ENCODE measurements around the gene TTC7B.

The TTC7B gene

DNA sequence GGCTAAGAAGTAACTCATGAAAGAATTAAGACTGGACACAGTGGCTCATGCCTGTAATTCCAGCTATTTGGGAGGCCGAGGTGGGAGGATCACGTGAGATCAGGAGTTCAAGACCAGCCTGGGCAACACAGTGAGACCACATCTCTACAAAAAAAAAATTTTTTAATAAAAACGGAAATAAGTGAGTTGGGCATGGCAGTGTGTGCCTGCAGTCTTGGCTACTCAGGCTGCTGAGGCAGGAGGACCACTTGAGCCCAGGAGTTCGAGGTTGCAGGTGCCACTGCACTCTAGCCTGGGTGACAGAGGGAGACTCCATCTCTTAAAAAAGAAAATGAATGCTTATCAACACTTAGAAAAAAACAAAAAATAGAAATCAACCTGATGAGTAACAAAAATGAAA is 301.7 kb downstream of the TTC7B start:
- no peak for DNase-seq (ENCODE audit: low read depth in 1 of 2, low spot score in 1 of 2)
- Histone ChIP-seq H3K27me3 (ENCODE audit: insufficient read depth, poor library complexity, severe bottlenecking) (no peaks in the 10 kb centered on the region), H3K27ac (replicated peaks) (no peak overlapping the region), H3K4me3 (replicated peaks; ENCODE audit: insufficient read depth, low read length) (no peak overlapping the region)
- no peak for TF ChIP-seq SPI1 (IDR thresholded peaks at IDR 0.05; ENCODE audit: borderline replicate concordance, low read depth)
- TF ChIP-seq, protein P1, sequence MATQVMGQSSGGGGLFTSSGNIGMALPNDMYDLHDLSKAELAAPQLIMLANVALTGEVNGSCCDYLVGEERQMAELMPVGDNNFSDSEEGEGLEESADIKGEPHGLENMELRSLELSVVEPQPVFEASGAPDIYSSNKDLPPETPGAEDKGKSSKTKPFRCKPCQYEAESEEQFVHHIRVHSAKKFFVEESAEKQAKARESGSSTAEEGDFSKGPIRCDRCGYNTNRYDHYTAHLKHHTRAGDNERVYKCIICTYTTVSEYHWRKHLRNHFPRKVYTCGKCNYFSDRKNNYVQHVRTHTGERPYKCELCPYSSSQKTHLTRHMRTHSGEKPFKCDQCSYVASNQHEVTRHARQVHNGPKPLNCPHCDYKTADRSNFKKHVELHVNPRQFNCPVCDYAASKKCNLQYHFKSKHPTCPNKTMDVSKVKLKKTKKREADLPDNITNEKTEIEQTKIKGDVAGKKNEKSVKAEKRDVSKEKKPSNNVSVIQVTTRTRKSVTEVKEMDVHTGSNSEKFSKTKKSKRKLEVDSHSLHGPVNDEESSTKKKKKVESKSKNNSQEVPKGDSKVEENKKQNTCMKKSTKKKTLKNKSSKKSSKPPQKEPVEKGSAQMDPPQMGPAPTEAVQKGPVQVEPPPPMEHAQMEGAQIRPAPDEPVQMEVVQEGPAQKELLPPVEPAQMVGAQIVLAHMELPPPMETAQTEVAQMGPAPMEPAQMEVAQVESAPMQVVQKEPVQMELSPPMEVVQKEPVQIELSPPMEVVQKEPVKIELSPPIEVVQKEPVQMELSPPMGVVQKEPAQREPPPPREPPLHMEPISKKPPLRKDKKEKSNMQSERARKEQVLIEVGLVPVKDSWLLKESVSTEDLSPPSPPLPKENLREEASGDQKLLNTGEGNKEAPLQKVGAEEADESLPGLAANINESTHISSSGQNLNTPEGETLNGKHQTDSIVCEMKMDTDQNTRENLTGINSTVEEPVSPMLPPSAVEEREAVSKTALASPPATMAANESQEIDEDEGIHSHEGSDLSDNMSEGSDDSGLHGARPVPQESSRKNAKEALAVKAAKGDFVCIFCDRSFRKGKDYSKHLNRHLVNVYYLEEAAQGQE (IDR thresholded peaks at IDR 0.05; ENCODE audit: insufficient replicate concordance, low read depth), result no peak
- no peak for TF ChIP-seq GABPA (IDR thresholded peaks at IDR 0.05; ENCODE audit: low read depth)
- TF ChIP-seq CTCF (IDR thresholded peaks at IDR 0.05; ENCODE audit: insufficient read depth, low read length), result no peak
- no peak for TF ChIP-seq POLR2AphosphoS5 (IDR thresholded peaks at IDR 0.05; ENCODE audit: low read depth)

DNA sequence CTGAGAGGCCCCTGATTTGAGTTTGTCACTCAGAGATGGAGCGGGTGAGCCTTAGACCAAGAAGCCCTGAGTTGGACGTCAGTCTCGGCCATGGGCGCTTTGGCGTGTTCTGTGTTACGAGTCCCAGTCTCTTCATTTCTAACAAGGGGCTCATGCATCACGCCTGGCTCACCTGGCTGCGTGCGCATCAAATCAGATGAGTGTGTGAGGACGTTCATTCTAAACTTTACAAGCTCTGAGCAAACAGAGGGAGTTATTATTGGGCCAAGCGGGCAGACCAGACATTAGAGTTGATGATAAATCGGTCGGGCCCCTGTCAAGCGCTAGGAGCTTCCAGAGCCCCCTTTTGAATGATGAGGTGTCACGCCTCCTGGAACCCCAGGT is 302.2 kb downstream of the TTC7B start:
- no peak overlapping the region for H3K4me3 ChIP-seq (replicated peaks; ENCODE audit: insufficient read depth, low read length)
- no peak for DNase-seq (ENCODE audit: low read depth in 1 of 2, low spot score in 1 of 2)
- no peak for TF ChIP-seq SPI1 (IDR thresholded peaks at IDR 0.05; ENCODE audit: borderline replicate concordance, low read depth)
- TF ChIP-seq GABPA (IDR thresholded peaks at IDR 0.05; ENCODE audit: low read depth), result no peak
- TF ChIP-seq CTCF (IDR thresholded peaks at IDR 0.05; ENCODE audit: insufficient read depth, low read length), result no peak
- TF ChIP-seq POLR2AphosphoS5 (IDR thresholded peaks at IDR 0.05; ENCODE audit: low read depth), result no peak
- TF ChIP-seq, protein P1 (IDR thresholded peaks at IDR 0.05; ENCODE audit: insufficient replicate concordance, low read depth), result no peak
- H3K27ac ChIP-seq (replicated peaks), result no peak overlapping the region
- peaks cover 5% of the 10 kb centered on the region for H3K27me3 ChIP-seq (ENCODE audit: insufficient read depth, poor library complexity, severe bottlenecking)

DNA sequence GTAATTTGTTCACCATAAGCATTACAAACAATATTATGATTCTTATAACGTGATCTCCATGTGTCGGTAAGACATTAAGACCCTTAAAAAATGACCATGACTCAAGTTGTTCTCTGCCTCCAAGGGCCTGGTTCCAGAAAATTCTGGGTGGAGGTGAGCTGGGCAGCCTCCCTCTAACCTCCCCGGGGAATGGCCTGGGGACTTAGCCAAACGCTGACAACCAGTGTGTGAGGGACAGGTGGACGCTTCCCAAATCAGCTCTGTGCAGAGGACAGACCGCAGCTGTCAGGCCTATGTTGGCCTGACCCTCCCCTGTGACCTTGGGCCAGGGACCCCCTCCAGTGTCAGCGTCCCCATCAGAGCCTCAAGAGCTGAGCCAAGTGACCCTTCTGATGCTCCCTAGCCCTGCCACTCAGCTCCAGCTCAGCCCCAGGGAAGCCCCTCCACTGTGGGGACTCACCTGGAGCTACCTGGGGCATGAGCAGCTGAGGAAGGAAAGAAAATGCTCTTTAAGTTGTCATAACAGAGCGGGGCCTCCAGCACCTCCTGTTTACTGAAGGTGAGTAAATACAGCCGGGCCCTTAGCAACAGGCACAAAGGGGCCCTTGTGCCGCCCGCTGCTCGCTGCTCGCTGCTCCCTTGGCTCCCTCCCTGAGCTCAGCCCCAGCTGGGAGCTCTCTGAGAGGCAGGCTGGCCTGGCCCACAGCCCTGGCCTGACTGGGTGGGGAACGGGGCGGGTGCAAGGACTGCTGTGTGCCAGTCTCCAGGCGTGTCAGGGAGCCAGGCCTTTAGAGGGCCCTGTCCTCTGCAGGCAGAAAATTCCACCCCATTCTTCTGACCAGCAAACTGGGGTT is 302.8 kb downstream of the TTC7B start:
- H3K27me3 ChIP-seq (ENCODE audit: insufficient read depth, poor library complexity, severe bottlenecking), result peaks cover 6% of the 10 kb centered on the region
- H3K4me3 ChIP-seq (replicated peaks; ENCODE audit: insufficient read depth, low read length), result no peak overlapping the region
- DNase-seq (ENCODE audit: low read depth in 1 of 2, low spot score in 1 of 2), result no peak
- H3K27ac ChIP-seq (replicated peaks), result no peak overlapping the region
- TF ChIP-seq, protein P1 (IDR thresholded peaks at IDR 0.05; ENCODE audit: insufficient replicate concordance, low read depth), result no peak
- no peak for TF ChIP-seq POLR2AphosphoS5 (IDR thresholded peaks at IDR 0.05; ENCODE audit: low read depth)
- no peak for TF ChIP-seq GABPA (IDR thresholded peaks at IDR 0.05; ENCODE audit: low read depth)
- TF ChIP-seq SPI1 (IDR thresholded peaks at IDR 0.05; ENCODE audit: borderline replicate concordance, low read depth), result no peak
- no peak for TF ChIP-seq CTCF (IDR thresholded peaks at IDR 0.05; ENCODE audit: insufficient read depth, low read length)

All from HL-60 (cell line).